GM21528 (cell line): Measurements from ENCODE around the gene HTT.
"Not testable (repeated sequence)": the region's sequence is repeated elsewhere in the genome, so short reads cannot be mapped to it uniquely, and the experiment has no call there.

Source experiments
- ATAC-seq: cut with Tn5 transposase; IDR thresholded peaks from one replicate; pipeline ENCODE4 v1.9.1; 2021; ENCODE audit warnings: mild to moderate bottlenecking, moderate library complexity; ENCODE audit not compliant: unreplicated experiment, low FRiP score

Gene HTT

GRCh38 chr4:3116955-3117354 is 42.5 kb downstream of the HTT start:
- ATAC-seq, result no peak

- no peak for ATAC-seq
Measured at GRCh38 chr4:3118312-3118711, 43.8 kb downstream of the HTT start.

- ATAC-seq, result no peak
Measured at GRCh38 chr4:3119464-3119863, 45.0 kb downstream of the HTT start.

- no peak for ATAC-seq
Measured at GRCh38 chr4:3121110-3121509, 46.6 kb downstream of the HTT start.

GRCh38 chr4:3121596-3121995 is 47.1 kb downstream of the HTT start:
- no peak for ATAC-seq

- no peak for ATAC-seq
Measured at GRCh38 chr4:3122081-3122563, 47.6 kb downstream of the HTT start.

- no peak for ATAC-seq
Measured at GRCh38 chr4:3123181-3123671, 48.7 kb downstream of the HTT start.

- no peak for ATAC-seq
Measured at GRCh38 chr4:3124070-3124767, 49.7 kb downstream of the HTT start.

GRCh38 chr4:3127112-3127511 is 52.6 kb downstream of the HTT start:
- no peak for ATAC-seq

GRCh38 chr4:3128058-3128457 is 53.6 kb downstream of the HTT start:
- ATAC-seq, result no peak

- ATAC-seq, result no peak
Measured at GRCh38 chr4:3128976-3129375, 54.5 kb downstream of the HTT start.

- no peak for ATAC-seq
Measured at GRCh38 chr4:3130201-3130600, 55.7 kb downstream of the HTT start.

- no peak for ATAC-seq
Measured at GRCh38 chr4:3130826-3131225, 56.3 kb downstream of the HTT start.

GRCh38 chr4:3134201-3134600 is 59.7 kb downstream of the HTT start:
- ATAC-seq, result no peak

- no peak for ATAC-seq
Measured at GRCh38 chr4:3135155-3136011, 60.9 kb downstream of the HTT start.

- no peak for ATAC-seq
Measured at GRCh38 chr4:3136454-3136853, 62.0 kb downstream of the HTT start.

- ATAC-seq, result no peak
Measured at GRCh38 chr4:3137908-3138307, 63.4 kb downstream of the HTT start.

- ATAC-seq, result no peak
Measured at GRCh38 chr4:3145234-3145924, 70.9 kb downstream of the HTT start.

- ATAC-seq, result no peak
Measured at GRCh38 chr4:3148926-3149325, 74.4 kb downstream of the HTT start.

GRCh38 chr4:3151238-3151637 is 76.8 kb downstream of the HTT start:
- ATAC-seq, result not testable (repeated sequence)

GRCh38 chr4:3157366-3157765 is 82.9 kb downstream of the HTT start:
- no peak for ATAC-seq
